Testis (tissue), 2 donors: ENCODE measurements around the gene MSRB3.

ENCODE experiments used
- CTCF ChIP-seq, 3 experiments: fragments of 450-650 bp in 2 of 3; fragments of 200-600 bp in 1 of 3; sonication (generic) in 1 of 3; IDR thresholded peaks; one replicate each; pipeline ENCODE4 v1.5.1; 2016 to 2019; ENCODE audit warnings: antibody characterized with exemption in 3 of 3, mild to moderate bottlenecking in 2 of 3, moderate library complexity in 1 of 3
- POLR2A ChIP-seq: fragments of 450-650 bp; IDR thresholded peaks from one replicate; pipeline ENCODE4 v1.6.1; 2017; ENCODE audit warnings: antibody characterized with exemption, mild to moderate bottlenecking, moderate library complexity

GRCh38 chr12:65464930-65465329 is 186.4 kb downstream of the MSRB3 start:
- TF ChIP-seq CTCF (IDR thresholded peaks at IDR 0.05) (no peak), POLR2A (no peak)
